Naive thymus-derived CD4-positive, alpha-beta T cell (primary cell): ENCODE measurements around the gene ADAM12. TPM values are rescaled to one million over a fixed set of nuclear protein-coding genes. Genes with fewer than 3 reads are reported as not detected.

Source experiments
- ATAC-seq: fragments of 150-1000 bp; cut with Tn5 transposase; 2 replicates; pipeline ENCODE4 v1.10.0; 2021; ENCODE audit warnings: mild to moderate bottlenecking, moderate library complexity
- CTCF ChIA-PET: fragments of 350-600 bp; sonication (Branson Sonifier 250); formaldehyde crosslinking; loops from one replicate; lab custom pipeline; 2021; ENCODE audit warnings: antibody characterized with exemption; lab: Charles Lee
- POLR2A ChIA-PET: fragments of 350-600 bp; sonication (Branson Sonifier 250); formaldehyde crosslinking; loops from one replicate; lab custom pipeline; 2021; ENCODE audit warnings: antibody characterized with exemption, inconsistent platforms; lab: Charles Lee
- DNase-seq, 9 donors: peaks; one replicate each; pipeline versions ENCODE4 v3.0.0 to v3.0.0-alpha.2; 2020 to 2022; ENCODE audit warnings: mixed read lengths in 1 of 9
- H3K27ac ChIP-seq: one replicate; pipeline ENCODE4 v1.7.0; 2013; ENCODE audit warnings: mild to moderate bottlenecking, low read depth, low read length, moderate library complexity
- H3K27me3 ChIP-seq, 2 donors: one replicate each; pipeline ENCODE4 v1.7.0; 2013; ENCODE audit warnings: low read length in 2 of 2, mild to moderate bottlenecking in 2 of 2, moderate library complexity in 2 of 2; ENCODE audit not compliant: control insufficient read depth in 2 of 2, insufficient read depth in 2 of 2
- H3K36me3 ChIP-seq, 3 experiments: 1 replicate in 2 of 3; 2 replicates in 1 of 3; pipeline ENCODE4 v1.7.0; 2013; ENCODE audit warnings: low read length in 3 of 3, mild to moderate bottlenecking in 3 of 3, moderate library complexity in 1 of 3; ENCODE audit not compliant: insufficient read depth in 3 of 3, control insufficient read depth in 2 of 3
- H3K4me1 ChIP-seq, 2 donors: one replicate each; pipeline ENCODE4 v1.7.0; 2013; ENCODE audit warnings: low read length in 2 of 2, mild to moderate bottlenecking in 2 of 2, moderate library complexity in 1 of 2; ENCODE audit not compliant: control insufficient read depth in 2 of 2, insufficient read depth in 2 of 2
- H3K4me3 ChIP-seq: 2 replicates; pipeline ENCODE4 v1.7.0; 2013; ENCODE audit warnings: mild to moderate bottlenecking, low read length
- H3K9me3 ChIP-seq, 3 experiments: 1 replicate in 2 of 3; 2 replicates in 1 of 3; pipeline ENCODE4 v1.7.0; 2013; ENCODE audit warnings: low read length in 3 of 3; ENCODE audit not compliant: control insufficient read depth in 2 of 3
- H3K27ac Mint-ChIP-seq, 9 donors: one replicate each; pipeline ENCODE4 v1.8.0; 2020 to 2022; ENCODE audit warnings: mixed read lengths in 9 of 9, mild to moderate bottlenecking in 8 of 9, moderate library complexity in 5 of 9, inconsistent platforms in 2 of 9
- H3K27me3 Mint-ChIP-seq, 5 donors: one replicate each; pipeline ENCODE4 v1.8.0; 2021 to 2022; ENCODE audit warnings: mixed read lengths in 5 of 5, mild to moderate bottlenecking in 1 of 5
- H3K36me3 Mint-ChIP-seq, 5 donors: one replicate each; pipeline ENCODE4 v1.8.0; 2020 to 2022; ENCODE audit warnings: mixed read lengths in 5 of 5, mild to moderate bottlenecking in 3 of 5, inconsistent platforms in 1 of 5
- H3K4me1 Mint-ChIP-seq, 7 donors: one replicate each; pipeline ENCODE4 v1.8.0; 2020 to 2022; ENCODE audit warnings: mixed read lengths in 7 of 7, mild to moderate bottlenecking in 3 of 7, inconsistent platforms in 1 of 7
- H3K4me3 Mint-ChIP-seq, 10 donors: one replicate each; pipeline ENCODE4 v1.8.0; 2020 to 2022; ENCODE audit warnings: mild to moderate bottlenecking in 10 of 10, mixed read lengths in 10 of 10, moderate library complexity in 6 of 10, inconsistent platforms in 2 of 10
- H3K9me3 Mint-ChIP-seq, 11 donors: one replicate each; pipeline ENCODE4 v1.8.0; 2020 to 2022; ENCODE audit warnings: mixed read lengths in 11 of 11, mild to moderate bottlenecking in 4 of 11, inconsistent platforms in 1 of 11, moderate library complexity in 1 of 11
- intact Hi-C, 2 donors: fragments of 100-400 bp; cut with micrococcal nuclease; formaldehyde crosslinking; loops; one replicate each; pipeline ENCODE4 v1.15.1; 2023
- polyA plus RNA-seq, 2 donors: library from polyadenylated mRNA; unstranded; fragments of 300-500 nt; fragmentation: Illumina TruSeq; gene quantifications; one replicate each; pipeline ENCODE4 v1.2.3, GENCODE V29; 2021
- total RNA-seq, 6 experiments: library from RNA in 5 of 6; stranded (reverse) in 5 of 6; gene quantifications; 1 replicate in 5 of 6; 2 replicates in 1 of 6; pipeline ENCODE4 v1.2.3 and lab custom pipeline; 2021 to 2026

Gene ADAM12
- total and polyA plus RNA-seq, 7 experiments from 2014 or later: 0.58 to 1.0 TPM; not detected in 5

- no peaks in the 10 kb centered on the region for H3K27me3 ChIP-seq
- no peak for DNase-seq
- Mint-ChIP-seq H3K9me3 (peaks cover 0 to 1% (median 0%) of the 10 kb centered on the region in 11 donors), H3K36me3 (no peaks in the 10 kb centered on the region), H3K4me1 (peaks cover 0 to 1% (median 0%) of the 10 kb centered on the region in 7 donors), H3K27ac (no peak overlapping the region), H3K4me3 (no peak overlapping the region), H3K27me3 (peaks cover 0 to 8% (median 6%) of the 10 kb centered on the region in 5 donors)
- no peak for ATAC-seq
- intact Hi-C loops: no loop called here
- H3K4me3 ChIP-seq: no peak overlapping the region
- ChIA-PET POLR2A (no interaction called here), CTCF (no interaction called here)
- H3K27ac ChIP-seq: no peak overlapping the region
- H3K4me1 ChIP-seq: no peaks in the 10 kb centered on the region
- H3K36me3 ChIP-seq: no peaks in the 10 kb centered on the region
- no peaks in the 10 kb centered on the region for H3K9me3 ChIP-seq
These were observed 381.4 kb downstream of the ADAM12 start for GRCh38 chr10:126006906-126007305.

DNA sequence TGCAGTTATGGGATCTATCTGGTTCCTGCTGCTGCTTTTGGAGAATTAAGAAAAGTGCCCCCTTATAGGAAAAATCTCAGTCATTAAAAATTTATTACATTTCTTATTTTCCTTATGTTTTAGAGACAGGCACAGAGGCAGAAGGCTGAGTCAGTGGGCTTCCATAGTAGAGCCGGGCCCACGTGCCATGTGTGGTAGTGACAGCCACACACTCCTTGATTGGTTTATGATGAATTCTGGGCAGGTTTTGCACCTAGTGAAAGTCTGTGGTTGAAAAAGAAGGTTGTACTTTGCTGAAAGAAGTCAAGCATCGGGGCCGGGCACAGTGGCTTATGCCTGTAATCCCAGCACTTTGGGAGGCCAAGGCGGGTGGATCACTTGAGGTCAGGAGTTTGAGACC lies 382.0 kb downstream of the ADAM12 start:
- no peak overlapping the region for H3K27ac ChIP-seq
- H3K4me3 Mint-ChIP-seq: no peak overlapping the region
- DNase-seq (no peak), ATAC-seq (no peak)
- H3K4me1 ChIP-seq: no peaks in the 10 kb centered on the region
- H3K27ac Mint-ChIP-seq: no peak overlapping the region
- POLR2A ChIA-PET: no interaction called here
- H3K27me3 ChIP-seq: no peaks in the 10 kb centered on the region
- no peak overlapping the region for H3K4me3 ChIP-seq
- no peaks in the 10 kb centered on the region for H3K36me3 ChIP-seq
- CTCF ChIA-PET: no interaction called here
- intact Hi-C loops: no loop called here
- H3K9me3 ChIP-seq: no peaks in the 10 kb centered on the region
- H3K9me3 Mint-ChIP-seq: peaks cover 0 to 1% (median 0%) of the 10 kb centered on the region in 11 donors
- no peaks in the 10 kb centered on the region for H3K36me3 Mint-ChIP-seq
- peaks cover 0 to 7% (median 6%) of the 10 kb centered on the region in 5 donors for H3K27me3 Mint-ChIP-seq
- H3K4me1 Mint-ChIP-seq: no peaks in the 10 kb centered on the region

DNA sequence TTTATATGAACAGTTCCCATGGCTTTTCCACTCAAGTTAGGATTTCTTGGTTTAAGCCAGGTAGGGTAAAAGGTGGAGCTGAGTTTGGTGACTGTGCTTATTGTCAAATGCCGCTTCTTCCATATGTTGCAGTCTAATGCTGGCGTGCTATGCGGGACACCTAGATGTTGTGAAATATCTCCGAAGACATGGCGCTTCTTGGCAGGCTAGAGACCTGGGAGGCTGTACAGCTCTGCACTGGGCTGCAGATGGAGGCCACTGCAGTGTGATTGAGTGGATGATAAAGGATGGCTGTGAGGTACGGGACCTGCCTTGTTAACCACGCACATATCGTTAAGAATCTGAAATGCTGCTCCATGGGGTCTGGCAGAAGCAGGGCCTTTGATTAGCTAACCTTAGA lies 383.5 kb downstream of the ADAM12 start:
- H3K27ac ChIP-seq: no peak overlapping the region
- Mint-ChIP-seq H3K9me3 (peaks cover 0 to 1% (median 0%) of the 10 kb centered on the region in 11 donors), H3K4me3 (no peak overlapping the region), H3K36me3 (no peaks in the 10 kb centered on the region), H3K27me3 (peaks cover 0 to 11% (median 7%) of the 10 kb centered on the region in 5 donors), H3K4me1 (peaks cover 0 to 2% (median 0%) of the 10 kb centered on the region in 7 donors), H3K27ac (no peak overlapping the region)
- ChIA-PET POLR2A (no interaction called here), CTCF (no interaction called here)
- H3K4me1 ChIP-seq: no peaks in the 10 kb centered on the region
- no peak for DNase-seq
- no peaks in the 10 kb centered on the region for H3K27me3 ChIP-seq
- H3K9me3 ChIP-seq: no peaks in the 10 kb centered on the region
- ATAC-seq: no peak
- intact Hi-C loops: no loop called here
- H3K4me3 ChIP-seq: no peak overlapping the region
- no peaks in the 10 kb centered on the region for H3K36me3 ChIP-seq

- DNase-seq (no peak), ATAC-seq (no peak)
- Mint-ChIP-seq H3K27ac (no peak overlapping the region), H3K4me3 (no peak overlapping the region), H3K36me3 (no peaks in the 10 kb centered on the region), H3K27me3 (peaks cover 0 to 12% (median 8%) of the 10 kb centered on the region in 5 donors), H3K9me3 (no peaks in the 10 kb centered on the region), H3K4me1 (peaks cover 0 to 8% (median 0%) of the 10 kb centered on the region in 7 donors)
- no peaks in the 10 kb centered on the region for H3K4me1 ChIP-seq
- H3K27ac ChIP-seq: no peak overlapping the region
- no peaks in the 10 kb centered on the region for H3K36me3 ChIP-seq
- intact Hi-C loops: no loop called here
- POLR2A ChIA-PET: no interaction called here
- no peaks in the 10 kb centered on the region for H3K9me3 ChIP-seq
- H3K27me3 ChIP-seq: no peaks in the 10 kb centered on the region
- no peak overlapping the region for H3K4me3 ChIP-seq
- CTCF ChIA-PET: no interaction called here
These were observed 386.7 kb downstream of the ADAM12 start for GRCh38 chr10:126001576-126001975.

- H3K27ac Mint-ChIP-seq: no peak overlapping the region
- intact Hi-C loops: no loop called here
These were observed 388.6 kb downstream of the ADAM12 start for GRCh38 chr10:125999694-126000093.

GRCh38 chr10:125997586-125997985 lies 390.7 kb downstream of the ADAM12 start:
- no peak overlapping the region for H3K27ac Mint-ChIP-seq
- DNase-seq: no peak

More at GRCh38 chr10:125999694-126000093, 388.6 kb downstream of the ADAM12 start:
- no peaks in the 10 kb centered on the region for H3K27me3 ChIP-seq
- no peaks in the 10 kb centered on the region for H3K36me3 Mint-ChIP-seq
- no peak overlapping the region for H3K4me3 ChIP-seq
- POLR2A ChIA-PET: no interaction called here
- H3K27ac ChIP-seq: no peak overlapping the region
- H3K4me3 Mint-ChIP-seq: peak overlapping the region in 1 of 10 donors; percentile 18
- no peaks in the 10 kb centered on the region for H3K4me1 ChIP-seq
- CTCF ChIA-PET: no interaction called here
- peaks cover 0 to 13% (median 5%) of the 10 kb centered on the region in 5 donors for H3K27me3 Mint-ChIP-seq
- no peaks in the 10 kb centered on the region for H3K36me3 ChIP-seq
- H3K9me3 ChIP-seq: no peaks in the 10 kb centered on the region
- peaks cover 0 to 8% (median 0%) of the 10 kb centered on the region in 7 donors for H3K4me1 Mint-ChIP-seq
- no peaks in the 10 kb centered on the region for H3K9me3 Mint-ChIP-seq
- no peak for DNase-seq
- ATAC-seq: no peak

GRCh38 chr10:125995726-125996304 lies 392.5 kb downstream of the ADAM12 start:
- ATAC-seq (no peak), DNase-seq (no peak)
- H3K27me3 ChIP-seq: no peaks in the 10 kb centered on the region
- peaks cover 0 to 8% (median 0%) of the 10 kb centered on the region in 7 donors for H3K4me1 Mint-ChIP-seq
- peaks cover 0 to 5% (median 4%) of the 10 kb centered on the region in 5 donors for H3K27me3 Mint-ChIP-seq
- H3K4me3 ChIP-seq: no peak overlapping the region
- H3K9me3 ChIP-seq: no peaks in the 10 kb centered on the region
- CTCF ChIA-PET: no interaction called here
- H3K27ac ChIP-seq: no peak overlapping the region
- POLR2A ChIA-PET: no interaction called here
- no peak overlapping the region for H3K4me3 Mint-ChIP-seq
- intact Hi-C loops: no loop called here
- H3K27ac Mint-ChIP-seq: no peak overlapping the region
- no peaks in the 10 kb centered on the region for H3K4me1 ChIP-seq
- no peaks in the 10 kb centered on the region for H3K36me3 Mint-ChIP-seq
- no peaks in the 10 kb centered on the region for H3K36me3 ChIP-seq
- H3K9me3 Mint-ChIP-seq: peaks cover 0 to 2% (median 0%) of the 10 kb centered on the region in 11 donors

More at GRCh38 chr10:125997586-125997985, 390.7 kb downstream of the ADAM12 start:
- Histone ChIP-seq H3K4me3 (no peak overlapping the region), H3K27me3 (no peaks in the 10 kb centered on the region), H3K4me1 (no peaks in the 10 kb centered on the region), H3K36me3 (no peaks in the 10 kb centered on the region), H3K9me3 (no peaks in the 10 kb centered on the region), H3K27ac (no peak overlapping the region)
- POLR2A ChIA-PET: no interaction called here
- H3K9me3 Mint-ChIP-seq: no peaks in the 10 kb centered on the region
- no peaks in the 10 kb centered on the region for H3K36me3 Mint-ChIP-seq
- peaks cover 0 to 11% (median 5%) of the 10 kb centered on the region in 5 donors for H3K27me3 Mint-ChIP-seq
- peaks cover 0 to 8% (median 0%) of the 10 kb centered on the region in 7 donors for H3K4me1 Mint-ChIP-seq
- intact Hi-C loops: no loop called here
- no peak for ATAC-seq
- CTCF ChIA-PET: no interaction called here
- no peak overlapping the region for H3K4me3 Mint-ChIP-seq
